ENCODE results near the gene DLGAP1. TPM values are rescaled to one million over a fixed set of nuclear protein-coding genes. Genes with fewer than 3 reads are reported as not detected.

The DLGAP1 gene
- polyA plus RNA-seq, 1 experiment = 0.09 TPM

DNA sequence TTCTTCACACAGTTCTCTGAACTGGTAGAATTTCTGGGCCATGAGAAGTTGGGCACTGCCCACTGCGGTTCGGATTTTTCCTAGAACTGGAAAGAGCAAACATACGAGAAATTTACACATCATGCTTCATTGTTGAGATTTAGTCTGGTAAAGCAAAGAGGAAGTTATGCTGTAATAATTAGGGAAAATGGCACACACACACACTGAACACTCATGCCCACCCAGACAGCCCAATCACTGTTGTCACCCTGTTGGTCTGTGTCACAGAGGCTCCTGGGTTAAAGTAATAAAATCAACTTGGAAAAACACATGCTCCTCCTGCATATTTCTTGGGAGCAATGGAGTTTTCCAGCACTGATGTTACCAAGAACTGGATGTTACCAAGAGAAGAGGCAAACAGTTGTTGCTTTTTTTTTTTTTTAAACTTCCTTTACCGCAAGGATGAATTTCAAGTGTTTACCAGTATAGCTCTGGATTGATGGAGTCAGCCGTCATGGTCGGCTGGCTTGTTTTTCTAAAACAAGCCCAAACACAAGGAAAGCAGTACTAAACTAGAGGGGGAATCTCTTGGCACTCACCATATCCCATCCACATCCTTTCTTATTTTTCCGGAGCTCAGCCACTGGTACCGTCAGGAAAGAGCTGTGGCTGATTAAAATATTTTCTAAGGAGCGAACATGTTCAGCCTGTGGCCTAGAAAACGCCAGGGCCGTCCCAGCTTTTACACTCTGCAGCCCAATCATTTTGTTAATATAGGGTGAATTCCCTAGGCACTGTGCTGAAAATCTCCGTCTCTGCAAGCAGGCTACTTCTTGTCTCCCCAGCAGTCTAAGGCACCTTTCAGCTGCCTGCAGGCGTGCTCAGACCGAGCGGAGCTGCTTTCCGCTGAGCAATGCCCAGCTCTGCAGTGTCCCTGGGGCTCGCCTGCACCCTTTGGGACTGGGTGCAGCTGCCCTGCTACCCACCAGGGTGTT is 946.2 kb downstream of the DLGAP1 start:
- H3K4me3 ChIP-seq (ENCODE audit: low read depth, low read length) = no peak overlapping the region
- no peaks in the 10 kb centered on the region for H3K9me3 ChIP-seq (ENCODE audit: control insufficient read depth, insufficient read depth, low read length)
- ChIA-PET CTCF (no interaction called here), POLR2A (no interaction called here)
- TF ChIP-seq, protein P1, sequence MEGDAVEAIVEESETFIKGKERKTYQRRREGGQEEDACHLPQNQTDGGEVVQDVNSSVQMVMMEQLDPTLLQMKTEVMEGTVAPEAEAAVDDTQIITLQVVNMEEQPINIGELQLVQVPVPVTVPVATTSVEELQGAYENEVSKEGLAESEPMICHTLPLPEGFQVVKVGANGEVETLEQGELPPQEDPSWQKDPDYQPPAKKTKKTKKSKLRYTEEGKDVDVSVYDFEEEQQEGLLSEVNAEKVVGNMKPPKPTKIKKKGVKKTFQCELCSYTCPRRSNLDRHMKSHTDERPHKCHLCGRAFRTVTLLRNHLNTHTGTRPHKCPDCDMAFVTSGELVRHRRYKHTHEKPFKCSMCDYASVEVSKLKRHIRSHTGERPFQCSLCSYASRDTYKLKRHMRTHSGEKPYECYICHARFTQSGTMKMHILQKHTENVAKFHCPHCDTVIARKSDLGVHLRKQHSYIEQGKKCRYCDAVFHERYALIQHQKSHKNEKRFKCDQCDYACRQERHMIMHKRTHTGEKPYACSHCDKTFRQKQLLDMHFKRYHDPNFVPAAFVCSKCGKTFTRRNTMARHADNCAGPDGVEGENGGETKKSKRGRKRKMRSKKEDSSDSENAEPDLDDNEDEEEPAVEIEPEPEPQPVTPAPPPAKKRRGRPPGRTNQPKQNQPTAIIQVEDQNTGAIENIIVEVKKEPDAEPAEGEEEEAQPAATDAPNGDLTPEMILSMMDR (IDR thresholded peaks at IDR 0.05; ENCODE audit: low read depth, low read length) = no peak
- H3K27me3 ChIP-seq (ENCODE audit: control insufficient read depth, insufficient read depth, low read length) = no peaks in the 10 kb centered on the region
- no peak overlapping the region for H3K27ac ChIP-seq (ENCODE audit: low read depth, low read length)
- no peak for DNase-seq (ENCODE audit: low read depth, low spot score)

DNA sequence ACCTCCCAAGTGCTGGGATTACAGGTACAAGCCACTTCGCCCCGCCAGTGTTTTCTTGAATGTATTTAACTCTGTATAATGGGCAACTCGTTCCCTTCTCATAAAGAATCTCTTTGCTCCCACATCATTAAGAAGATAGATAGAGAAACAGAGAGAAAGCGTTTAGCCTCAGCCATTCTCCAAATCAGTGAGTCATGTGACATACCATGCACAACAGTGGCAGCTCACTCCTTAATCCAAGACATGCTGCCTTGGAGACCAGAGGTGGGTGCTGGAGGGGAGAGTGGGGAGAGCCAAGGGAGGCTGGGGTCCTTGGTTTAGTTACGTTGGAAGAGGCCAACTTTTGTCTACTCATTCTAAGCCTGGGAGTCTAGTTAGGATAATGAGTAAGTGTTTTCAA is 950.5 kb downstream of the DLGAP1 start:
- CTCF ChIA-PET = no interaction called here
- H3K4me3 ChIP-seq (ENCODE audit: low read depth, low read length) = no peak overlapping the region
- no peaks in the 10 kb centered on the region for H3K9me3 ChIP-seq (ENCODE audit: control insufficient read depth, insufficient read depth, low read length)
- DNase-seq (ENCODE audit: low read depth, low spot score) = no peak
- H3K27ac ChIP-seq (ENCODE audit: low read depth, low read length) = no peak overlapping the region
- no peaks in the 10 kb centered on the region for H3K27me3 ChIP-seq (ENCODE audit: control insufficient read depth, insufficient read depth, low read length)
- TF ChIP-seq, protein P1 (IDR thresholded peaks at IDR 0.05; ENCODE audit: low read depth, low read length) = no peak
- POLR2A ChIA-PET = no interaction called here

DNA sequence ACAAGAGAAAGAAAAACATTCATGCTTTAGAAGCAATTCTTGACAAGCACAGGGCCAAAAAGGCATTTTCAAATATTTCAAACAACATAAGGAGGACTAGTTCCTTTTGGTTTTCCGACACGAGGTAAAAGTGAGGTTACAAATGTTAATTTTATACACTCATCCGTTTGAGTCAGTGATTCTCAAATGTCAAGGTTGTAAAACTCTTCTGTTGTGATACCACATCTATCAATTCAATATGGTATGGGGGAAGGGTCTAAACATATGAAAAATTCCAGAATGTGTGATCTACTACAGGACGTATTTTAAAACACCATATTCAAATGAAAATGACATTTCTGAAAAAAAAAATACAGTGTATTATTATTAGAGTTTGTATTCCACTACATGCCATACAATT is 952.5 kb downstream of the DLGAP1 start:
- POLR2A ChIA-PET = no interaction called here
- H3K27me3 ChIP-seq (ENCODE audit: control insufficient read depth, insufficient read depth, low read length) = no peaks in the 10 kb centered on the region
- CTCF ChIA-PET = no interaction called here
- H3K9me3 ChIP-seq (ENCODE audit: control insufficient read depth, insufficient read depth, low read length) = no peaks in the 10 kb centered on the region
- DNase-seq (ENCODE audit: low read depth, low spot score) = no peak
- no peak overlapping the region for H3K27ac ChIP-seq (ENCODE audit: low read depth, low read length)
- no peak overlapping the region for H3K4me3 ChIP-seq (ENCODE audit: low read depth, low read length)
- TF ChIP-seq, protein P1 (IDR thresholded peaks at IDR 0.05; ENCODE audit: low read depth, low read length) = no peak

DNA sequence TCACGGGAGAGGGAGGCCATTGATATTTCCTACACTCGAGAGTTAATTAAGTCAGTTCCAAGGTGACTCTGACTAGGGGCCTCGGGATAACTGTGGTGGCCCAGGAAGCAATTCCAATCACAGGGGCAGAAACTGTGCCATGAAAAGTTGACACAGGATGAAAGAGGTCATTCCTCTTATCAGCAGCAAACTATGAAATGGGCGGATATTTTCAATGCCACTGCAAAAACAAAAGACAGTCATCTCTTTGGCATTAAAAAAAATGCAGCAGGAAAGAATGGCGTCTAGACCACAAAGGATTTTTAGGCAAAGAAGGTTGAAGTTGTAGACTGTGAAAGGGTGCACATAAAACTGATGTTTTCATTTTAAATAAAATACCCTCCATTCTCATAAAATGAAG is 955.1 kb downstream of the DLGAP1 start:
- H3K27ac ChIP-seq (ENCODE audit: low read depth, low read length) = no peak overlapping the region
- TF ChIP-seq, protein P1 (IDR thresholded peaks at IDR 0.05; ENCODE audit: low read depth, low read length) = no peak
- no peak overlapping the region for H3K4me3 ChIP-seq (ENCODE audit: low read depth, low read length)
- no peak for DNase-seq (ENCODE audit: low read depth, low spot score)
- CTCF ChIA-PET = interaction anchor here (1.0 to 1.9 kb wide), 2 partner anchors 45 to 86 kb away, joined by 3 to 7 read pairs; no protein-coding TSS in a partner anchor
- H3K9me3 ChIP-seq (ENCODE audit: control insufficient read depth, insufficient read depth, low read length) = no peaks in the 10 kb centered on the region
- POLR2A ChIA-PET = no interaction called here
- H3K27me3 ChIP-seq (ENCODE audit: control insufficient read depth, insufficient read depth, low read length) = no peaks in the 10 kb centered on the region

DNA sequence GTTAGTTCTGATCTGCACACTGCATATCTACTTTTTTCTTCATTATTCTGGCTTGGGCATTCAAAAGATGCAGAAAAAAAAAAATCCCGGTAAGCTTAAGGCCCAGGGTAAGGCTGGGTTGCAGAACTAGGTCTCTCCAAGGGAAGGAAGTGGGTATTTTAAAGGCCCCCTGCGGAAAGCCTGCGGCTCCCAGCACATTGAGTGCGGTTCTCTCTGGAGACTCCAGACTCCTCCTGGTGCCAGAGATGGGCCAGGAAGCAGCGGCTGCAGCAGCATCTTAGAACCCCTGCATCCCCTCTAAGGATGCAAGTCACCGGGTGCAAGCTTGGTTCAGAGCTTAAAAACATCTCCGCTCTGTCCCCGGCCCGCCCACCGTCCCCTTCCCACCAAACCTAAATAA is 955.6 kb downstream of the DLGAP1 start:
- peak overlapping the region; percentile 50 for H3K4me3 ChIP-seq (ENCODE audit: low read depth, low read length)
- CTCF ChIA-PET = interaction anchor here (0.7 to 1.9 kb wide), 5 partner anchors 38 to 202 kb away, joined by 3 to 7 read pairs (median 3); no protein-coding TSS in a partner anchor
- no peak overlapping the region for H3K27ac ChIP-seq (ENCODE audit: low read depth, low read length)
- H3K27me3 ChIP-seq (ENCODE audit: control insufficient read depth, insufficient read depth, low read length) = no peaks in the 10 kb centered on the region
- POLR2A ChIA-PET = no interaction called here
- TF ChIP-seq, protein P1 (IDR thresholded peaks at IDR 0.05; ENCODE audit: low read depth, low read length) = peak; percentile 20; the same call in 1 of the 2 replicates
- no peak for DNase-seq (ENCODE audit: low read depth, low spot score)
- no peaks in the 10 kb centered on the region for H3K9me3 ChIP-seq (ENCODE audit: control insufficient read depth, insufficient read depth, low read length)

Measured in AG04450 (cell line).